Spleen (tissue), 11 donors: ENCODE results near the gene TUBD1. TPM values are rescaled to one million over a fixed set of nuclear protein-coding genes. Genes with fewer than 3 reads are reported as not detected.
A peak's percentile ranks its signal among the peaks of the same experiment; 100 is the strongest.

Experiments
- DNase-seq: peaks from one replicate; pipeline ENCODE4 v3.0.0-alpha.2; 2020
- H3K27ac ChIP-seq, 8 donors: fragments of 200-600 bp; sonication (generic) in 7 of 8; 1 replicate in 4 of 8; 2 replicates in 4 of 8; pipeline versions ENCODE4 v1.5.0 to v1.8.0; 2016 to 2021; ENCODE audit warnings: inconsistent platforms in 4 of 8, mild to moderate bottlenecking in 4 of 8, moderate library complexity in 1 of 8
- H3K27me3 ChIP-seq, 7 donors: fragments of 200-600 bp; sonication (generic) in 6 of 7; replicated peaks in 1 of 7; 1 replicate in 4 of 7; 2 replicates in 3 of 7; pipeline versions ENCODE4 v1.5.0 to v1.8.0; 2016 to 2021; ENCODE audit warnings: inconsistent platforms in 3 of 7, mild to moderate bottlenecking in 1 of 7
- H3K36me3 ChIP-seq, 6 donors: fragments of 200-600 bp; sonication (generic) in 5 of 6; 1 replicate in 4 of 6; 2 replicates in 2 of 6; pipeline versions ENCODE4 v1.5.0 to v1.8.0; 2016 to 2021; ENCODE audit warnings: inconsistent platforms in 2 of 6
- H3K4me1 ChIP-seq, 6 donors: fragments of 200-600 bp; sonication (generic) in 5 of 6; 1 replicate in 3 of 6; 2 replicates in 3 of 6; pipeline versions ENCODE4 v1.5.0 to v1.8.0; 2016 to 2021; ENCODE audit warnings: inconsistent platforms in 3 of 6
- H3K4me3 ChIP-seq, 8 donors: fragments of 200-600 bp; sonication (generic) in 7 of 8; 1 replicate in 4 of 8; 2 replicates in 4 of 8; pipeline versions ENCODE4 v1.5.0 to v1.8.0; 2016 to 2021; ENCODE audit warnings: inconsistent platforms in 4 of 8, mild to moderate bottlenecking in 4 of 8, moderate library complexity in 2 of 8
- H3K9me3 ChIP-seq, 8 donors: fragments of 200-600 bp; sonication (generic) in 7 of 8; 1 replicate in 4 of 8; 2 replicates in 4 of 8; pipeline versions ENCODE4 v1.5.0 to v1.8.0; 2016 to 2021; ENCODE audit warnings: inconsistent platforms in 4 of 8
- POLR2A ChIP-seq, 3 donors: fragments of 450-650 bp; IDR thresholded peaks; one replicate each; pipeline ENCODE4 v1.5.1; 2017; ENCODE audit warnings: antibody characterized with exemption in 3 of 3, mild to moderate bottlenecking in 1 of 3
- POLR2AphosphoS5 ChIP-seq, 3 donors: sonication (generic); formaldehyde crosslinking; IDR thresholded peaks; one replicate each; pipeline ENCODE4 v1.5.1; 2017; ENCODE audit warnings: antibody characterized with exemption in 3 of 3
- WGBS, 5 donors: extraction: QIAGEN DNeasy Blood & Tissue Kit in 3 of 5; methylation state at CpG; one replicate each; pipeline versions ENCODE4 v1.1.5 to v1.1.7; 2013 to 2018; 5-methylcytosine and 5-hydroxymethylcytosine counted together
- intact Hi-C: fragments of 100-400 bp; cut with DNase I; formaldehyde crosslinking; loops from one replicate; pipeline ENCODE4 v1.15.0; 2023; ENCODE audit warnings: low total_unique reads
- polyA plus RNA-seq, 3 donors: library from polyadenylated mRNA; stranded (reverse); fragments of 200-250 nt; gene quantifications; one replicate each; pipeline ENCODE4 v1.2.1, GENCODE V29; 2013
- total RNA-seq, 7 donors: library from RNA; depleted of rRNA in 3 of 7; stranded (reverse); fragments of >200 nt in 3 of 7; fragmentation: NEBNext Ultra II Directional in 4 of 7; extraction: Animal tissue kit (Norgen Biotek cat#: 25700) in 4 of 7; gene quantifications; one replicate each; pipeline versions ENCODE4 v1.1.0 to v1.2.1, GENCODE V29; 2016 to 2021
- TF ChIP-seq, protein P1 (sequence below), 11 experiments: fragments of 200-600 bp in 7 of 11; fragments of 450-650 bp in 4 of 11; sonication (generic) in 4 of 11; IDR thresholded peaks in 8 of 11; conservative IDR thresholded peaks in 3 of 11; 1 replicate in 7 of 11; 2 replicates in 4 of 11; pipeline versions ENCODE4 v1.4.0 to v1.8.0; 2016 to 2021; ENCODE audit warnings: antibody characterized with exemption in 11 of 11, inconsistent platforms in 4 of 11, mild to moderate bottlenecking in 1 of 11
- donor health status: healthy with polysubstance abuse.
- donor health status: DM: no; HTN: no; CAD: no; lungs with moderate emphysema.
- donor health status: DM: no; HTN: no; CAD: no.
- donor health status: Bipolar disorder and iron deficiency.
- donor health status: healthy.
- donor health status: DM: no; HTN: no; CAD: no.
- donor health status: DM: yes; HTN: yes; CAD: no.

Gene TUBD1
- total and polyA plus RNA-seq, 10 donors = 6.0 to 25.4 (median 10.4) TPM

- Histone ChIP-seq H3K4me1 (peaks cover 24 to 68% (median 54%) of the 10 kb centered on the region in 6 donors), H3K36me3 (peaks cover 0 to 50% (median 7%) of the 10 kb centered on the region in 6 donors), H3K9me3 (no peaks in the 10 kb centered on the region), H3K27me3 (no peaks in the 10 kb centered on the region), H3K27ac (peak overlapping the region; percentile 88 to 98 (median 94)), H3K4me3 (peak overlapping the region; percentile 67 to 95 (median 81))
- 7 to 11% (median 7%) methylated on average over 25 of the region's 25 CpGs for WGBS, 5 donors
- DNase-seq = peak; percentile 88
- intact Hi-C loops = no loop called here
- TF ChIP-seq POLR2A (IDR thresholded peaks at IDR 0.05) = no peak
- no peak for TF ChIP-seq POLR2AphosphoS5 (IDR thresholded peaks at IDR 0.05)
- TF ChIP-seq, protein P1, sequence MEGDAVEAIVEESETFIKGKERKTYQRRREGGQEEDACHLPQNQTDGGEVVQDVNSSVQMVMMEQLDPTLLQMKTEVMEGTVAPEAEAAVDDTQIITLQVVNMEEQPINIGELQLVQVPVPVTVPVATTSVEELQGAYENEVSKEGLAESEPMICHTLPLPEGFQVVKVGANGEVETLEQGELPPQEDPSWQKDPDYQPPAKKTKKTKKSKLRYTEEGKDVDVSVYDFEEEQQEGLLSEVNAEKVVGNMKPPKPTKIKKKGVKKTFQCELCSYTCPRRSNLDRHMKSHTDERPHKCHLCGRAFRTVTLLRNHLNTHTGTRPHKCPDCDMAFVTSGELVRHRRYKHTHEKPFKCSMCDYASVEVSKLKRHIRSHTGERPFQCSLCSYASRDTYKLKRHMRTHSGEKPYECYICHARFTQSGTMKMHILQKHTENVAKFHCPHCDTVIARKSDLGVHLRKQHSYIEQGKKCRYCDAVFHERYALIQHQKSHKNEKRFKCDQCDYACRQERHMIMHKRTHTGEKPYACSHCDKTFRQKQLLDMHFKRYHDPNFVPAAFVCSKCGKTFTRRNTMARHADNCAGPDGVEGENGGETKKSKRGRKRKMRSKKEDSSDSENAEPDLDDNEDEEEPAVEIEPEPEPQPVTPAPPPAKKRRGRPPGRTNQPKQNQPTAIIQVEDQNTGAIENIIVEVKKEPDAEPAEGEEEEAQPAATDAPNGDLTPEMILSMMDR (IDR thresholded peaks at IDR 0.05 in 8 of 11, conservative IDR thresholded peaks at IDR 0.05 in 3 of 11) = peak in 1 of 11 experiments; percentile 14
Measured at GRCh38 chr17:59892251-59892923, 356 bp downstream of the TUBD1 start.

DNA sequence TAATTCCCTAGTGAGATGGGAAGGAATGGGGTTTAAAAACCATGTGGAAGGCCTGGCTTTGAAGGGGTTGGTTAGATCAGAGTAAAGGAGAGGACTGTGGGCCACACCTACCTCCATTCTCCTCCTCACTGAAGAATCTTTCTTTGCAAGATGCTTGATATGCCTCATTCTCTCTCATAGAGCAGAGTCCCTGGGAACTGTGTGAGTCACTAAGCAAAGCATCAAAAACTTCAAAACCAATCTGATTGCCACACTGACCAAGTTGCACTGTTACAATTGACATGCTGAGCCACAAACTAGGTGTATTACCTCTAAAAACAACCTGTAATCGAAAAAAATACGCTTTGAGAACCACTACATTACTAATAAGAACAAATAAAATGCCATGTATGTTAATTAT, 2.0 kb downstream of the TUBD1 start:
- Histone ChIP-seq H3K4me1 (peaks cover 20 to 51% (median 43%) of the 10 kb centered on the region in 6 donors), H3K9me3 (no peaks in the 10 kb centered on the region), H3K36me3 (peaks cover 0 to 57% (median 11%) of the 10 kb centered on the region in 6 donors), H3K4me3 (peak overlapping the region in 1 of 8 donors; percentile 83), H3K27me3 (no peaks in the 10 kb centered on the region), H3K27ac (no peak overlapping the region)
- intact Hi-C loops = no loop called here
- WGBS, 5 donors = 94 to 100% (median 97%) methylated on average over 2 of the region's 2 CpGs
- TF ChIP-seq, protein P1 (IDR thresholded peaks at IDR 0.05 in 8 of 11, conservative IDR thresholded peaks at IDR 0.05 in 3 of 11) = no peak
- TF ChIP-seq POLR2AphosphoS5 (IDR thresholded peaks at IDR 0.05) (no peak), POLR2A (IDR thresholded peaks at IDR 0.05) (no peak)
- DNase-seq = no peak

DNA sequence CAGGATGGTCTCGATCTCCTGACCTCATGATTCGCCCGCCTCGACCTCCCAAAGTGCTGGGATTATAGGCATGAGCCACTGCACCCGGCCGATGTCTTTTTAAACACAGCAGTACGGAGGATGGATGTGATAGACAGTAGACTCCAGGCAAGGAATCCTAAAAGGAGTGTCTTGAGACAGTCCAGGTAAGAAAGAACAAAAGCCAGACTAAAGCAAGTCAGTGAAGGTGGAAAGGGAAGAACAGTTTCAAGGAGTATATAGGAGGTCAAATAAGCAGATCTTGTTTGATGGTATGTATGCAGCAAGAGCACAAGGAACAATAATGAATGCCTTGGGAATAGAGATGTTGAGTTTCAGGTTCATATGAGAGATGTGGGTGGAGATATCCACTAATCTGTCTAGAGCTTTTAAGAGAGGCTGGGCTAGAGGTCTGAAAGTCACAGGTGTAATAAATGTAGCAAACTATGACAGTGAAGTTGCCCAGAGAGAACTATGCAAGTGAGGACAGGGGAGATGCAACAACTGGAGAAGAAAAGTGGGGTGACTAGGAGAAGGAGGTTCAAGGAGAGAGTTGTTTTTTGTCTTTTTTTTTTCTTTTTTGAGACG, 4.5 kb downstream of the TUBD1 start:
- H3K27me3 ChIP-seq = no peaks in the 10 kb centered on the region
- no peak for DNase-seq
- TF ChIP-seq POLR2AphosphoS5 (IDR thresholded peaks at IDR 0.05) (no peak), POLR2A (IDR thresholded peaks at IDR 0.05) (no peak)
- TF ChIP-seq, protein P1 (IDR thresholded peaks at IDR 0.05 in 8 of 11, conservative IDR thresholded peaks at IDR 0.05 in 3 of 11) = no peak
- H3K36me3 ChIP-seq = peaks cover 0 to 79% (median 32%) of the 10 kb centered on the region in 6 donors
- H3K27ac ChIP-seq = no peak overlapping the region
- peaks cover 4 to 27% (median 20%) of the 10 kb centered on the region in 6 donors for H3K4me1 ChIP-seq
- no peaks in the 10 kb centered on the region for H3K9me3 ChIP-seq
- H3K4me3 ChIP-seq = no peak overlapping the region
- 96 to 98% (median 97%) methylated on average over 8 of the region's 8 CpGs for WGBS, 5 donors
- intact Hi-C loops = no loop called here

DNA sequence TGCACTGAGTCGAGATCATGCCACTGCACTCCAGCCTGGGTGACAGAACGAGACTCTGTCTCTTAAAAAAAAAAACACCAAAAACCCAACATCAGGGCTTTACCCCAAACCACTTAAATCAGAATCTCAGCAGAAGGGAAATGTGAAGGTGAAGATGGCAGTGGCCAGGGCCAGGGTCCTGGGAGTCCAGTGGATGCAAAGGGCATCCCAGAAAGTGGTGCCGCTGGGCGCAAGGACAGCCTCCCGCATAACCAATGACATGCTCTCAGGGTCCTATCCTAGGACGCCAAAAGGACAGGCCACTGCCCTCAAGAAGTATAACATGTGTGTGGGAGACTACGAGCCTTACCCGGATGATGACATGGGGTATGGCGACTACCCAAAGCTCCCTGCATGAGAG, 7.9 kb downstream of the TUBD1 start:
- Histone ChIP-seq H3K4me3 (no peak overlapping the region), H3K27ac (no peak overlapping the region), H3K27me3 (no peaks in the 10 kb centered on the region), H3K4me1 (peaks cover 0 to 6% (median 0%) of the 10 kb centered on the region in 6 donors), H3K9me3 (no peaks in the 10 kb centered on the region), H3K36me3 (peaks cover 0 to 100% (median 54%) of the 10 kb centered on the region in 6 donors)
- intact Hi-C loops = no loop called here
- DNase-seq = peak; percentile 38
- TF ChIP-seq POLR2AphosphoS5 (IDR thresholded peaks at IDR 0.05) (no peak), POLR2A (IDR thresholded peaks at IDR 0.05) (no peak)
- TF ChIP-seq, protein P1 (IDR thresholded peaks at IDR 0.05 in 8 of 11, conservative IDR thresholded peaks at IDR 0.05 in 3 of 11) = no peak
- WGBS, 5 donors = 95 to 99% (median 98%) methylated on average over 7 to 9 of the region's 9 CpGs
